ENCODE results near the gene AATF. TPM values are rescaled to one million over a fixed set of nuclear protein-coding genes. Genes with fewer than 3 reads are reported as not detected.
A peak's percentile ranks its signal among the peaks of the same experiment; 100 is the strongest.

AATF gene
- total RNA-seq, 2 donors from 2014 or later: 65.5 to 96.5 TPM

- Mint-ChIP-seq H3K36me3 (ENCODE audit: low read depth) (peaks cover 85% of the 10 kb centered on the region), H3K9me3 (no peaks in the 10 kb centered on the region), H3K27ac (no peak overlapping the region), H3K4me3 (no peak overlapping the region), H3K27me3 (no peaks in the 10 kb centered on the region), H3K4me1 (peaks cover 8% of the 10 kb centered on the region)
- ATAC-seq (replicated peaks): no peak
Measured at GRCh38 chr17:37019741-37020129, 71.0 kb downstream of the AATF start.

GRCh38 chr17:37024181-37024637, 75.5 kb downstream of the AATF start:
- H3K4me1 Mint-ChIP-seq: peaks cover 28% of the 10 kb centered on the region
- ATAC-seq (replicated peaks): no peak
- no peaks in the 10 kb centered on the region for H3K27me3 Mint-ChIP-seq

GRCh38 chr17:37025238-37025637, 76.5 kb downstream of the AATF start:
- Mint-ChIP-seq H3K4me1 (peaks cover 28% of the 10 kb centered on the region), H3K36me3 (ENCODE audit: low read depth) (peaks cover 66% of the 10 kb centered on the region), H3K27ac (peak overlapping the region; percentile 18), H3K4me3 (peak overlapping the region; percentile 30), H3K9me3 (no peaks in the 10 kb centered on the region), H3K27me3 (no peaks in the 10 kb centered on the region)
- peak; percentile 9 for ATAC-seq (replicated peaks)

More at GRCh38 chr17:37024181-37024637, 75.5 kb downstream of the AATF start:
- Mint-ChIP-seq H3K9me3 (no peaks in the 10 kb centered on the region), H3K27ac (no peak overlapping the region), H3K4me3 (peak overlapping the region; percentile 30), H3K36me3 (ENCODE audit: low read depth) (peaks cover 70% of the 10 kb centered on the region)

DNA sequence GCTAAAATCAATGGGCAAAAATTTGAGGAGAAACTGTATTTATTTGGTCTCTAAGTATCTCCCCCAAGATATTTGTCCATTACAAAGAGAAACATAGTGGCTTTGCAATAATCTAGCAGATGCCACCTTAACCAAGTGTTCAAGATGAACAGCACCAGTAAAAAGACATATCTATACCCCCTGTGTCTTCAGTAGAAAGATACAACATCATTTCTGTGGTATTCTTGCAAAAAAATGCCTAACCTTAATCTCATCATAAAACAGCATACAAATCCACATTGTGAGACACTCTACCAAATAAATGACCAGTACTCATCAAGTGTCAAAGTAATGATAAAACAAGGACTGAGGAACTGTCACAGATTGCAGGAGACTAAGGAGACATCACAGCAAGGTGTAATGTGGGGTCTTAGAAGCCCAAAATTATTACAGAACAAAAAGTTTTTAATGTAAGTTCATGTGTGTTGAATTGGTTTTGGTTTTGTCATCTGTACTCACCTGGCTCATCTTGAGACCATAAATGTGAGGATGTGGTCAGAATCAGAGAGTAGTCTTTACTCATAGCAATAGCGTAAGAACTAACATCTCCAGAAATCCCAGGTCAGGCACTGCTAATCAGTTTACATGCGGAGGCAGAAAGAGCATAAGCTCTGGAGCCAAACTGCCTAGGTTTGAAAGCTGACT, 77.2 kb downstream of the AATF start:
- peak; percentile 99 for ATAC-seq (replicated peaks)
- no peaks in the 10 kb centered on the region for H3K9me3 Mint-ChIP-seq
- H3K27ac Mint-ChIP-seq: peak overlapping the region; percentile 18
- no peaks in the 10 kb centered on the region for H3K27me3 Mint-ChIP-seq
- peaks cover 28% of the 10 kb centered on the region for H3K4me1 Mint-ChIP-seq
- H3K36me3 Mint-ChIP-seq (ENCODE audit: low read depth): peaks cover 66% of the 10 kb centered on the region
- H3K4me3 Mint-ChIP-seq: peak overlapping the region; percentile 30

GRCh38 chr17:37026531-37026869, 77.7 kb downstream of the AATF start:
- H3K27ac Mint-ChIP-seq: peak overlapping the region; percentile 18

DNA sequence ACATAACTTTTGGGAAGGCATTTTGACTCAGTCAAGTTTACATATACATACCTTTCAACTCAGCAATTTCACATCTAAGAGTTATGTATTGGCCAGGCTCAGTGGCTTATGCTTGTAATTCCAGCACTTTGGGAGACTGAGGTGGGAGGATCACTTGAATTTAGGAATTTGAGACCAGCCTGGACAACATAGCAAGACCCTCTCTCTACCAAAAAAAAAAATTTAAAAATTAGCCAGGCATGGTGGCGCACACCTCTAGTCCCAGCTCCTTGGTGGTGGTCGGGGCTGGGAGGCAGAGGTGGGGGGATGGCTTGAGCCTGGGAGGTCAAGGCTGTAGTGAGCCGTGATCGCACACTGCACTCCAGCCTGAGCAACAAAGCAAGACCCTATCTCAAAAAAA, 79.3 kb downstream of the AATF start:
- no peak for ATAC-seq (replicated peaks)
- Mint-ChIP-seq H3K4me3 (no peak overlapping the region), H3K27me3 (no peaks in the 10 kb centered on the region), H3K9me3 (no peaks in the 10 kb centered on the region), H3K4me1 (peaks cover 28% of the 10 kb centered on the region), H3K27ac (no peak overlapping the region), H3K36me3 (ENCODE audit: low read depth) (peaks cover 64% of the 10 kb centered on the region)

More at GRCh38 chr17:37026531-37026869, 77.7 kb downstream of the AATF start:
- Mint-ChIP-seq H3K4me1 (peaks cover 28% of the 10 kb centered on the region), H3K36me3 (ENCODE audit: low read depth) (peaks cover 66% of the 10 kb centered on the region), H3K27me3 (no peaks in the 10 kb centered on the region), H3K9me3 (no peaks in the 10 kb centered on the region), H3K4me3 (no peak overlapping the region)
- ATAC-seq (replicated peaks): peak; percentile 35

DNA sequence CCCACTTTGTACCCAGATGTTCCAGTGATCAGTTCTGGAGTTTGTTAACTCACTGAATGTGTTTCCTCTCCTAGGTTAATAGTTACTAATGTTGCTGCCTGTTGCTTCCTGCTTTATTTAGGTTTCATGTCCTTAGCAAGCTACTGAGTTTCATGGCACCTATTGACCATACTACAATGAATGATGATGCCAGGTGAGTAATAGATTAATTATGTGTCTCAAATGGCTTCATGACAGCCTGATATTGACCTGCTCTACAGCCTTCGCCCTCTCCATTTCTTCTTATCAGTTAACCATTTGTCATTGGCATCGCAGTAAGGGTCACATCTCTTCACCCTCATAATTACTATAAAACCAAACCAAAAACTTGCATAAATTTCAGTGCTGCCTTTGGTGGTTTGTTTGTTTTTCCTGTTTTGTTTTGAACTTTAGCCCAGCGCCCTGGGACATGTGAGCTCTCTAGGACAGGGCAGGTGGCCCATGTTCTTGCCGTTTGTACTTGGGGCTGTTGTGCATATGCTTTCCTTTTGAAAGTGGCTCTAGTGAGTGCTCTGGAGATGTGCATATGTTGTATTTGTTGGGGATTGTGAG, 82.8 kb downstream of the AATF start:
- Mint-ChIP-seq H3K36me3 (ENCODE audit: low read depth) (peaks cover 64% of the 10 kb centered on the region), H3K4me1 (peaks cover 2% of the 10 kb centered on the region), H3K27ac (no peak overlapping the region)

GRCh38 chr17:37037590-37038155, 88.9 kb downstream of the AATF start:
- Mint-ChIP-seq H3K27me3 (no peaks in the 10 kb centered on the region), H3K9me3 (no peaks in the 10 kb centered on the region), H3K4me3 (no peak overlapping the region)

More for the DNA sequence above, 82.8 kb downstream of the AATF start:
- Mint-ChIP-seq H3K27me3 (no peaks in the 10 kb centered on the region), H3K4me3 (no peak overlapping the region), H3K9me3 (no peaks in the 10 kb centered on the region)
- ATAC-seq (replicated peaks): no peak

GRCh38 chr17:37039269-37039668, 90.5 kb downstream of the AATF start:
- Mint-ChIP-seq H3K36me3 (ENCODE audit: low read depth) (peaks cover 56% of the 10 kb centered on the region), H3K9me3 (no peaks in the 10 kb centered on the region), H3K4me1 (peaks cover 5% of the 10 kb centered on the region), H3K27ac (peak overlapping the region; percentile 51), H3K27me3 (no peaks in the 10 kb centered on the region), H3K4me3 (no peak overlapping the region)
- ATAC-seq (replicated peaks): no peak

More at GRCh38 chr17:37037590-37038155, 88.9 kb downstream of the AATF start:
- H3K36me3 Mint-ChIP-seq (ENCODE audit: low read depth): peaks cover 57% of the 10 kb centered on the region
- no peak overlapping the region for H3K27ac Mint-ChIP-seq
- H3K4me1 Mint-ChIP-seq: peaks cover 5% of the 10 kb centered on the region
- ATAC-seq (replicated peaks): no peak

- no peak overlapping the region for H3K27ac Mint-ChIP-seq
- no peak overlapping the region for H3K4me3 Mint-ChIP-seq
- no peaks in the 10 kb centered on the region for H3K9me3 Mint-ChIP-seq
- H3K36me3 Mint-ChIP-seq (ENCODE audit: low read depth): peaks cover 57% of the 10 kb centered on the region
- H3K27me3 Mint-ChIP-seq: no peaks in the 10 kb centered on the region
- H3K4me1 Mint-ChIP-seq: peaks cover 5% of the 10 kb centered on the region
- ATAC-seq (replicated peaks): no peak
Measured at GRCh38 chr17:37041932-37042331, 93.2 kb downstream of the AATF start.

DNA sequence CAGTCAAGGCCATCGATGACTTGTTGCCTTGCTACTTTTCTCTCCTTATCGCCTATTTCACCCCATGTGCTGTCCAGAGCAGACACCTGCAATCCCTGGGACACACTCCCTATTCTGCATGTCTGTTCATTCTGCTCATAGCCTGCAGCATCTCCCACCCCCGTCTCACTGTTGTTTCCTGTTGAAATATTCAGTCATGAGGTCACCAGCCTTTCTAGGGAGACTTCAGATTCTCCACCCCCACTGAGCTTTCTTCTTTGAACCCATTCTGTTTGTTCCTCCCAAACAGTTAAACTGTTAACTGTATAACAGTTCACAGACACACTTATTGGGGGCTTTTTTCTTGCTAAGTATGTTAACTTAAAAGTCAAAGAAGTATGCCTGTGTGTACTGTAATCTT, 94.4 kb downstream of the AATF start:
- no peak overlapping the region for H3K4me3 Mint-ChIP-seq
- H3K4me1 Mint-ChIP-seq: no peaks in the 10 kb centered on the region
- H3K36me3 Mint-ChIP-seq (ENCODE audit: low read depth): peaks cover 53% of the 10 kb centered on the region
- no peak overlapping the region for H3K27ac Mint-ChIP-seq
- ATAC-seq (replicated peaks): no peak
- H3K27me3 Mint-ChIP-seq: no peaks in the 10 kb centered on the region
- no peaks in the 10 kb centered on the region for H3K9me3 Mint-ChIP-seq

GRCh38 chr17:37045351-37045922, 96.7 kb downstream of the AATF start:
- Mint-ChIP-seq H3K27me3 (no peaks in the 10 kb centered on the region), H3K4me1 (no peaks in the 10 kb centered on the region), H3K36me3 (ENCODE audit: low read depth) (peaks cover 59% of the 10 kb centered on the region), H3K27ac (peak overlapping the region; percentile 44), H3K9me3 (no peaks in the 10 kb centered on the region), H3K4me3 (no peak overlapping the region)
- no peak for ATAC-seq (replicated peaks)

DNA sequence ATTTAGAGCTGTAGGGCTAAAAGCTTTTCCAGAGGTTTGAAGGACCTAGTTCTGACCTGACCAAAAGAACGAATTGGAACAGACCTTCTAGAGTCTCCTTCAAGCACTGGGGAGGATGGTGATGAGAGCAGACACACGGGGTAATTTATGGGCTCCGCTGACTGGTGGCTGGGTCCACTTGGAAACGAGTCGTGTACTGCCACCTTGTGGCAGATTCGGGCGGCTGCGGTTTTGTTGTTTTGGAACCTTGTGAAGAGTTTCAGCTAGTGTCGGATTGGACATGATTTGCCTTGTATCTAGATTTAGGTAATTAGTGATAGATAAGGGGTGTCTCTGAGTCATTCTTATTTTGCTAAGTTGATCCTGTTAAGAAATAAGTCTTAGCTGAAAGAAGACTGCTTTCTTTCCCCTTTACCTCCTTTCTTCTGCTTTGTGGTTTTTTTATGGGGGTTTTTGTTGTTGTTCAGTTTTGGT, 98.9 kb downstream of the AATF start:
- no peaks in the 10 kb centered on the region for H3K9me3 Mint-ChIP-seq
- H3K27ac Mint-ChIP-seq: no peak overlapping the region
- peaks cover 78% of the 10 kb centered on the region for H3K36me3 Mint-ChIP-seq (ENCODE audit: low read depth)

DNA sequence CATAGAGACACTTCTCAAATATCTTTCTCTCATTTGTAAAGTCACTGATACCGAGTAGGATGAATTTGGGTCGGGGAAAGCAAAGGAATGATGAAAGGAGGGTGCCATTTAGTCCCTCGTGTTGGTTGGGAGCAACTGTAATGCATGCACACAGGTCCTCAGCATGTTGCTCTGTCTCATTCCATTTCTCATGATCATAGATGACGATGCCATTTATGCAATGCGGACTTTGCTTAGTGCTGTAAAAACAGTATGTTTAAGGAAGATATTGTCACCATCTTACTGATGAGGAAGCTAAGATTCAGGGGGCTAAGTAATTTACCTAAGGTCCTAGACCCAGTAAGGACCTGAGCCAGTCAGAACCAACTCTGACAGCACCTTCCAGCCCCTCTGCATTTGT, 100.1 kb downstream of the AATF start:
- ATAC-seq (replicated peaks): no peak

More for the DNA sequence above, 98.9 kb downstream of the AATF start:
- Mint-ChIP-seq H3K27me3 (no peaks in the 10 kb centered on the region), H3K4me3 (no peak overlapping the region), H3K4me1 (no peaks in the 10 kb centered on the region)
- ATAC-seq (replicated peaks): peak; percentile 84

More for the DNA sequence above, 100.1 kb downstream of the AATF start:
- Mint-ChIP-seq H3K27ac (no peak overlapping the region), H3K4me3 (no peak overlapping the region), H3K27me3 (no peaks in the 10 kb centered on the region), H3K4me1 (no peaks in the 10 kb centered on the region), H3K36me3 (ENCODE audit: low read depth) (peaks cover 80% of the 10 kb centered on the region), H3K9me3 (no peaks in the 10 kb centered on the region)

Measured in activated T-helper 17 cell treated with anti-CD3 and anti-CD28 coated beads, Interleukin-2, amount 50 U/mL, for 72 hours (primary cell).